A375 (cell line): ENCODE measurements around the gene APH1A. TPM values are rescaled to one million over a fixed set of nuclear protein-coding genes. Genes with fewer than 3 reads are reported as not detected.

Experiments
- small RNA-seq: library from RNA; depleted of rRNA; stranded (forward); fragments of <200 nt; gene quantifications from one replicate; pipeline ENCODE3, GENCODE V24; 2014
- total RNA-seq: library from RNA; depleted of rRNA; stranded (reverse); fragments of >200 nt; shearing (Covaris generic); gene quantifications from 2 replicates; pipeline ENCODE4 v1.2.3, GENCODE V29; 2014; rRNA removed

The APH1A gene
- total RNA-seq = 121 and 123 TPM in 2 replicates

GRCh38 chr1:150268705-150269403 lies at the start of gene APH1A:
TSS of gene APH1A (minus strand) at chr1:150269016. CDS start at chr1:150268810, 206 bp downstream.

GRCh38 chr1:150293433-150294253 lies 24.8 kb upstream of the APH1A start, which contains the start of gene MRPS21:
TSS of gene MRPS21 (plus strand) at chr1:150293861. CDS start at chr1:150294367, 506 bp downstream.

GRCh38 chr1:150281758-150282557 lies 13.1 kb upstream of the APH1A start, which contains the start of gene CIART:
TSS of gene CIART (plus strand) at chr1:150282554. CDS start at chr1:150283268, 714 bp downstream.

GRCh38 chr1:150257624-150258585 lies 10.9 kb downstream of the APH1A start, which contains the start of gene CA14:
TSS of gene CA14 (plus strand) at chr1:150257774. CDS start at chr1:150258129, 355 bp downstream.

GRCh38 chr1:150235852-150236613 lies 32.8 kb downstream of the APH1A start, which contains the start of gene ANP32E:
TSS of gene ANP32E (minus strand) at chr1:150236112. CDS start at chr1:150235786, 326 bp downstream.

Small RNA genes within 50 kb of the gene (small RNA-seq; reads per million reads assigned to genes)
- 0.84 reads per million, percentile 49 among the genes with 10 or more reads in this experiment for gene RNU2-17P

Other genes with a start within 250 kb of the APH1A start
- gene VPS45, start 201.2 kb downstream of the APH1A start, total RNA-seq = 26.6 and 31.1 TPM in 2 replicates
- gene PLEKHO1, start 119.1 kb downstream of the APH1A start, total RNA-seq = 19.2 and 27.2 TPM in 2 replicates
- 40.7 and 48.8 TPM in 2 replicates for gene ANP32E, start 32.9 kb downstream of the APH1A start, total RNA-seq
- gene CA14, start 11.2 kb downstream of the APH1A start, total RNA-seq = not detected in 2 replicates
- 1.1 and 4.1 TPM in 2 replicates for gene C1orf54, start 3.8 kb upstream of the APH1A start, total RNA-seq
- 0.26 and 0.40 TPM in 2 replicates for gene CIART, start 13.5 kb upstream of the APH1A start, total RNA-seq
- gene MRPS21, start 24.8 kb upstream of the APH1A start, total RNA-seq = 129 and 137 TPM in 2 replicates
- 69.6 and 77.3 TPM in 2 replicates for gene PRPF3, start 52.5 kb upstream of the APH1A start, total RNA-seq
- gene RPRD2, start 95.1 kb upstream of the APH1A start, total RNA-seq = 13.9 and 14.1 TPM in 2 replicates
- gene TARS2, start 218.4 kb upstream of the APH1A start, total RNA-seq = 35.7 and 40.2 TPM in 2 replicates
- 18.4 and 18.6 TPM in 2 replicates for gene ECM1, start 239.1 kb upstream of the APH1A start, total RNA-seq
- gene FALEC, start 246.7 kb upstream of the APH1A start, total RNA-seq = 2.6 TPM in 1 of 2 replicates, not detected in the other